ENCODE measurements around the gene AP3S2. TPM values are rescaled to one million over a fixed set of nuclear protein-coding genes. Genes with fewer than 3 reads are reported as not detected.
"Not testable (repeated sequence)": the region's sequence is repeated elsewhere in the genome, so short reads cannot be mapped to it uniquely, and the experiment has no call there.

AP3S2 gene
- total RNA-seq, 2 donors from 2014 or later: 12.4 to 13.1 TPM

- Mint-ChIP-seq H3K9me3 (no peaks in the 10 kb centered on the region), H3K36me3 (no peaks in the 10 kb centered on the region), H3K27ac (no peak overlapping the region)
- DNase-seq (ENCODE audit: low spot score in 2 of 2): no peak
- ATAC-seq: no peak
Measured at GRCh38 chr15:89880727-89881126, 13.1 kb downstream of the AP3S2 start.

- no peak for ATAC-seq
- no peaks in the 10 kb centered on the region for H3K36me3 Mint-ChIP-seq
Measured at GRCh38 chr15:89878323-89878722, 15.5 kb downstream of the AP3S2 start.

GRCh38 chr15:89877083-89877425 is 16.7 kb downstream of the AP3S2 start:
- H3K36me3 Mint-ChIP-seq: no peaks in the 10 kb centered on the region
- DNase-seq (ENCODE audit: low spot score in 2 of 2) (no peak), ATAC-seq (no peak)
- peak overlapping the region in 1 of 2 donors; percentile 32 for H3K27ac Mint-ChIP-seq
- no peaks in the 10 kb centered on the region for H3K9me3 Mint-ChIP-seq

More at GRCh38 chr15:89878323-89878722, 15.5 kb downstream of the AP3S2 start:
- H3K27ac Mint-ChIP-seq: no peak overlapping the region
- DNase-seq (ENCODE audit: low spot score in 2 of 2): no peak
- no peaks in the 10 kb centered on the region for H3K9me3 Mint-ChIP-seq

GRCh38 chr15:89876396-89877082 is 17.3 kb downstream of the AP3S2 start:
- no peaks in the 10 kb centered on the region for H3K9me3 Mint-ChIP-seq
- DNase-seq (ENCODE audit: low spot score in 2 of 2) (no peak), ATAC-seq (no peak)
- no peaks in the 10 kb centered on the region for H3K36me3 Mint-ChIP-seq
- H3K27ac Mint-ChIP-seq: peak overlapping the region in 1 of 2 donors; percentile 32

GRCh38 chr15:89875741-89876140 is 18.1 kb downstream of the AP3S2 start:
- ATAC-seq: no peak
- H3K36me3 Mint-ChIP-seq: no peaks in the 10 kb centered on the region

GRCh38 chr15:89874926-89875564 is 18.7 kb downstream of the AP3S2 start:
- peak overlapping the region in 1 of 2 donors; percentile 66 for H3K27ac Mint-ChIP-seq
- H3K9me3 Mint-ChIP-seq: no peaks in the 10 kb centered on the region
- no peaks in the 10 kb centered on the region for H3K36me3 Mint-ChIP-seq
- ATAC-seq (peak; percentile 97 to 98), DNase-seq (ENCODE audit: low spot score in 2 of 2) (peak; percentile 73 to 81)

More at GRCh38 chr15:89875741-89876140, 18.1 kb downstream of the AP3S2 start:
- no peaks in the 10 kb centered on the region for H3K9me3 Mint-ChIP-seq
- DNase-seq (ENCODE audit: low spot score in 2 of 2): no peak
- H3K27ac Mint-ChIP-seq: peak overlapping the region; percentile 61 to 66

GRCh38 chr15:89870688-89871288 is 23.0 kb downstream of the AP3S2 start:
- Mint-ChIP-seq H3K27ac (no peak overlapping the region), H3K9me3 (no peaks in the 10 kb centered on the region), H3K36me3 (peaks cover 0 to 4% of the 10 kb centered on the region in 2 donors)
- ATAC-seq (no peak), DNase-seq (ENCODE audit: low spot score in 2 of 2) (no peak)

GRCh38 chr15:89870006-89870405 is 23.8 kb downstream of the AP3S2 start:
- H3K27ac Mint-ChIP-seq: no peak overlapping the region
- H3K36me3 Mint-ChIP-seq: peaks cover 0 to 4% of the 10 kb centered on the region in 2 donors
- H3K9me3 Mint-ChIP-seq: no peaks in the 10 kb centered on the region
- DNase-seq (ENCODE audit: low spot score in 2 of 2) (no peak), ATAC-seq (no peak)

GRCh38 chr15:89869490-89869889 is 24.3 kb downstream of the AP3S2 start:
- not testable (repeated sequence) for H3K9me3 Mint-ChIP-seq

GRCh38 chr15:89864958-89865739 is 28.6 kb downstream of the AP3S2 start:
- ATAC-seq (no peak), DNase-seq (ENCODE audit: low spot score in 2 of 2) (no peak)
- Mint-ChIP-seq H3K27ac (no peak overlapping the region), H3K36me3 (peaks cover 0 to 4% of the 10 kb centered on the region in 2 donors), H3K9me3 (no peaks in the 10 kb centered on the region)

More at GRCh38 chr15:89869490-89869889, 24.3 kb downstream of the AP3S2 start:
- ATAC-seq; H3K36me3 Mint-ChIP-seq; H3K27ac Mint-ChIP-seq; DNase-seq (ENCODE audit: low spot score in 2 of 2): not testable (repeated sequence)

- no peak for DNase-seq (ENCODE audit: low spot score in 2 of 2)
- no peak overlapping the region for H3K27ac Mint-ChIP-seq
- no peaks in the 10 kb centered on the region for H3K36me3 Mint-ChIP-seq
- no peaks in the 10 kb centered on the region for H3K9me3 Mint-ChIP-seq
- ATAC-seq: no peak
Measured at GRCh38 chr15:89863918-89864317, 29.9 kb downstream of the AP3S2 start.

GRCh38 chr15:89860891-89861290 is 32.9 kb downstream of the AP3S2 start:
- Mint-ChIP-seq H3K27ac (no peak overlapping the region), H3K9me3 (no peaks in the 10 kb centered on the region), H3K36me3 (no peaks in the 10 kb centered on the region)
- no peak for DNase-seq (ENCODE audit: low spot score in 2 of 2)
- no peak for ATAC-seq

GRCh38 chr15:89860431-89860830 is 33.4 kb downstream of the AP3S2 start:
- Mint-ChIP-seq H3K9me3 (no peaks in the 10 kb centered on the region), H3K36me3 (no peaks in the 10 kb centered on the region), H3K27ac (no peak overlapping the region)
- ATAC-seq (no peak), DNase-seq (ENCODE audit: low spot score in 2 of 2) (no peak)

- Mint-ChIP-seq H3K9me3 (no peaks in the 10 kb centered on the region), H3K36me3 (no peaks in the 10 kb centered on the region), H3K27ac (no peak overlapping the region)
- DNase-seq (ENCODE audit: low spot score in 2 of 2): no peak
- no peak for ATAC-seq
Measured at GRCh38 chr15:89858661-89859458, 34.9 kb downstream of the AP3S2 start.

GRCh38 chr15:89857673-89858072 is 36.1 kb downstream of the AP3S2 start:
- no peak for ATAC-seq
- no peak overlapping the region for H3K27ac Mint-ChIP-seq
- H3K9me3 Mint-ChIP-seq: no peaks in the 10 kb centered on the region
- DNase-seq (ENCODE audit: low spot score in 2 of 2): no peak
- no peaks in the 10 kb centered on the region for H3K36me3 Mint-ChIP-seq

GRCh38 chr15:89855948-89856347 is 37.8 kb downstream of the AP3S2 start:
- no peak overlapping the region for H3K27ac Mint-ChIP-seq
- no peak for DNase-seq (ENCODE audit: low spot score in 2 of 2)
- no peaks in the 10 kb centered on the region for H3K36me3 Mint-ChIP-seq
- no peaks in the 10 kb centered on the region for H3K9me3 Mint-ChIP-seq
- no peak for ATAC-seq

Data from activated naive CD4-positive, alpha-beta T cell treated with anti-CD3 and anti-CD28 coated beads, Interleukin-2, amount 50 U/mL, for 72 hours (primary cell).